Lung (tissue), 12 donors: ENCODE data around the gene FNDC5. TPM values are rescaled to one million over a fixed set of nuclear protein-coding genes. Genes with fewer than 3 reads are reported as not detected.

Source experiments
- ATAC-seq: fragments of 200-7000 bp; cut with Tn5 transposase; one replicate; pipeline ENCODE4 v1.9.1; 2020; ENCODE audit warnings: moderate number of reproducible peaks; ENCODE audit not compliant: insufficient read depth, low FRiP score
- DNase-seq, 3 donors: peaks; one replicate each; pipeline ENCODE4 v3.0.0-alpha.2; 2013 to 2017
- H3K27ac ChIP-seq, 2 donors: one replicate each; pipeline ENCODE4 v1.5.1; 2013; ENCODE audit warnings: mild to moderate bottlenecking in 2 of 2, moderate library complexity in 2 of 2, control low read depth in 1 of 2, inconsistent platforms in 1 of 2, low read depth in 1 of 2, low read length in 1 of 2
- H3K27me3 ChIP-seq, 3 donors: one replicate each; pipeline ENCODE4 v1.5.1; 2013; ENCODE audit warnings: low read length in 2 of 3; ENCODE audit not compliant: control insufficient read depth in 3 of 3, insufficient read depth in 3 of 3
- H3K36me3 ChIP-seq, 4 donors: one replicate each; pipeline ENCODE4 v1.5.1; 2013; ENCODE audit warnings: low read length in 4 of 4, mild to moderate bottlenecking in 1 of 4, moderate library complexity in 1 of 4; ENCODE audit not compliant: control insufficient read depth in 4 of 4, insufficient read depth in 4 of 4
- H3K4me1 ChIP-seq, 5 donors: one replicate each; pipeline ENCODE4 v1.5.1; 2013; ENCODE audit warnings: low read length in 5 of 5, mild to moderate bottlenecking in 2 of 5, moderate library complexity in 1 of 5; ENCODE audit not compliant: control insufficient read depth in 5 of 5, insufficient read depth in 5 of 5
- H3K4me3 ChIP-seq: one replicate; pipeline ENCODE4 v1.5.1; 2013; ENCODE audit warnings: mild to moderate bottlenecking, control low read depth, moderate library complexity
- H3K9ac ChIP-seq, 2 donors: one replicate each; pipeline ENCODE4 v1.5.1; 2013; ENCODE audit warnings: low read length in 2 of 2, control low read depth in 1 of 2; ENCODE audit not compliant: insufficient read depth in 1 of 2
- H3K9me3 ChIP-seq, 4 donors: one replicate each; pipeline ENCODE4 v1.5.1; 2013; ENCODE audit warnings: low read length in 3 of 4, mild to moderate bottlenecking in 1 of 4, moderate library complexity in 1 of 4; ENCODE audit not compliant: control insufficient read depth in 4 of 4, insufficient read depth in 3 of 4
- CTCF ChIP-seq: IDR thresholded peaks from 2 replicates; pipeline ENCODE4 v1.5.1; 2012; ENCODE audit warnings: mild to moderate bottlenecking; ENCODE audit errors: control extremely low read depth, extremely low read depth
- WGBS, 2 donors: extraction: QIAGEN DNeasy Blood & Tissue Kit; methylation state at CpG; one replicate each; pipeline ENCODE4 v1.1.7; 2013; 5-methylcytosine and 5-hydroxymethylcytosine counted together
- polyA plus RNA-seq, 2 donors: library from polyadenylated mRNA; stranded (reverse); fragments of 200-250 nt; gene quantifications; one replicate each; pipeline ENCODE4 v1.2.1, GENCODE V29; 2013
- total RNA-seq, 2 donors: library from RNA; depleted of rRNA in 1 of 2; stranded (reverse); fragments of >200 nt in 1 of 2; gene quantifications; one replicate each; pipeline ENCODE4 v1.2.1, GENCODE V29; 2014 to 2021
- donor health status: control.
- donor health status: control.
- donor health status: Bipolar disorder and iron deficiency.
- donor health status: healthy.
- donor health status: DM: yes; HTN: yes; CAD: no.

FNDC5 gene
- total and polyA plus RNA-seq, 4 donors, result 0.10 to 5.3 (median 0.25) TPM

- Histone ChIP-seq H3K36me3 (no peaks in the 10 kb centered on the region), H3K4me1 (peaks cover 0 to 10% (median 0%) of the 10 kb centered on the region in 5 donors), H3K9me3 (peaks cover 0 to 2% (median 0%) of the 10 kb centered on the region in 4 donors), H3K27me3 (peaks cover 3 to 37% (median 15%) of the 10 kb centered on the region in 3 donors), H3K9ac (no peak overlapping the region), H3K4me3 (no peak overlapping the region), H3K27ac (no peak overlapping the region)
- no peak for ATAC-seq
- 13 to 16% methylated on average over 8 of the region's 8 CpGs for WGBS, 2 donors
- no peak for DNase-seq
- no peak for TF ChIP-seq CTCF
Observed at GRCh38 chr1:32885676-32886003, 14.9 kb upstream of the FNDC5 start.

GRCh38 chr1:32884726-32885125 lies 14.0 kb upstream of the FNDC5 start:
- Histone ChIP-seq H3K9ac (no peak overlapping the region), H3K4me1 (peaks cover 0 to 10% (median 0%) of the 10 kb centered on the region in 5 donors), H3K36me3 (no peaks in the 10 kb centered on the region), H3K27me3 (peaks cover 3 to 33% (median 15%) of the 10 kb centered on the region in 3 donors), H3K27ac (no peak overlapping the region), H3K4me3 (no peak overlapping the region), H3K9me3 (peaks cover 0 to 2% (median 0%) of the 10 kb centered on the region in 4 donors)
- DNase-seq (no peak), ATAC-seq (no peak)
- WGBS, 2 donors, result 42 to 44% methylated on average over 12 of the region's 12 CpGs
- TF ChIP-seq CTCF, result no peak

GRCh38 chr1:32884032-32884372 lies 13.3 kb upstream of the FNDC5 start:
- Histone ChIP-seq H3K9ac (no peak overlapping the region), H3K27ac (no peak overlapping the region), H3K9me3 (peaks cover 0 to 2% (median 0%) of the 10 kb centered on the region in 4 donors), H3K27me3 (peaks cover 3 to 32% (median 15%) of the 10 kb centered on the region in 3 donors), H3K4me1 (peaks cover 0 to 10% (median 0%) of the 10 kb centered on the region in 5 donors), H3K4me3 (no peak overlapping the region), H3K36me3 (no peaks in the 10 kb centered on the region)
- ATAC-seq (no peak), DNase-seq (no peak)
- WGBS, 2 donors, result 54 to 60% methylated on average over 4 of the region's 4 CpGs
- TF ChIP-seq CTCF, result no peak

GRCh38 chr1:32883338-32884031 lies 12.8 kb upstream of the FNDC5 start:
- TF ChIP-seq CTCF, result no peak
- Histone ChIP-seq H3K9ac (no peak overlapping the region), H3K9me3 (no peaks in the 10 kb centered on the region), H3K36me3 (no peaks in the 10 kb centered on the region), H3K27me3 (peaks cover 3 to 32% (median 15%) of the 10 kb centered on the region in 3 donors), H3K4me3 (no peak overlapping the region), H3K27ac (no peak overlapping the region), H3K4me1 (peaks cover 0 to 10% (median 0%) of the 10 kb centered on the region in 5 donors)
- WGBS, 2 donors, result 75 to 79% methylated on average over 7 of the region's 7 CpGs
- DNase-seq, result no peak
- ATAC-seq, result no peak
